Stimulated activated CD4-positive, alpha-beta T cell treated with anti-CD3 and anti-CD28 coated beads, Interleukin-4, amount 100 ng/mL, for 4 hours (primary cell): ENCODE results near the gene PPT2.
A peak's percentile ranks its signal among the peaks of the same experiment; 100 is the strongest.

Source experiments
- DNase-seq, 2 experiments: peaks; one replicate each; pipeline ENCODE4 v3.0.0-alpha.2; 2020

Gene PPT2

DNA sequence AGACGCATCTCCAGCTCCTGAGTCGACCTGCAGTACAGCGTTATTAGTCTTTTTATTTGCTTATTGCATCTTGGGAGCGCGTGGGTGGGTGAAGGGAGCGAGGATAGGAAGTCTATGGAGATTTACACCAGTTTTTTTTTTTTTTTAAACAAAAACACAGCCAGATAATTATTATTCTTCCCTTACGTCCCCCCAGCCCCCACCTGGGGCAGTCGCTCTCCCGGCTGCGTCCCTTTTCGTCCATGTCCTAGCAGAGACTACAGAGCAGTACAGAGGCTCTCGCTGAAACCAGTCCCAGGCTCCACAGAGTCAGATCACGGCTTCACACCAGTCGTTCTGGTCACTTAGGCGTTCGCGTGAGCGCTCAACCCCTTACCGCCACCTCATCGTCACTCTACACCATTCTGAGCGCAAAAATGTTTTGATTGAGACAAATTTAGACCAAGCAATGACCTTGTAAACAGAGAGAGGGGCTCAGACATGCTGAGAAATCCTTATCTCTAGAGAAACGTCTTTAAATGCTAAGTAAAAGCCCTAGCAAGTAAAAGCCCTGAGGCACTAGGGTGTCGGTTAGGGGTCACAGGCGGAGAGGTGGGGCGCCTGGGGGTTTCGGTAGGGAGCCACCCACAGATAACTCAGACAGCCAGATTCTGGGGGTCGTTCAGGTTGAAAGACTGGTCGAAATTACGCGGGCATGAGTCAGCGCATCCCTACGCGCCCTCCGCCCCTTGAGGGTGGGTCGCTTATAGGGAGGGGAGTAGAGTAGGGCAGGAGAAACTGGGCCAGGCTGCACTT is 975 bp upstream of the PPT2 start:
- no peak for DNase-seq

DNA sequence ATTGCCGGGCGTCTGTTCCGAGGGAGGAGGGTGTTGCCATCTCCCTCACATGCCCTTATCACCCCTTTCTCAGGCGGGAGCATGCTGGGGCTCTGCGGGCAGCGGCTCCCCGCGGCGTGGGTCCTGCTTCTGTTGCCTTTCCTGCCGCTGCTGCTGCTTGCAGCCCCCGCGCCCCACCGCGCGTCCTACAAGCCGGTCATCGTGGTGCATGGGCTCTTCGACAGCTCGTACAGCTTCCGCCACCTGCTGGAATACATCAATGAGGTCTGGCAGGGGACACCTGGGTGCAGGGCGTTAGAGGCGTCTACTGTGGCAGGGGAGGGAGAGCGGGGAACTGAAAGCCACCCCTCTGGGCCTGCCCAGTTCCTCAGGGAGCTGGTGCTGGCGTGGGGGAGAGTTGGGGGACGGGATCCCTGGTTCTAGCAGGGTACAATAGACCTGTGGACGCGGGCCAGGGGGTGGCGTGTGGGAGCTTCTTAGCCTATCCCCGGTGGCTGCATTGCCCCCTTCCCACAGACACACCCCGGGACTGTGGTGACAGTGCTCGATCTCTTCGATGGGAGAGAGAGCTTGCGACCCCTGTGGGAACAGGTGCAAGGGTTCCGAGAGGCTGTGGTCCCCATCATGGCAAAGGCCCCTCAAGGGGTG is 697 bp downstream of the PPT2 start:
- DNase-seq: peak; percentile 44 to 54

DNA sequence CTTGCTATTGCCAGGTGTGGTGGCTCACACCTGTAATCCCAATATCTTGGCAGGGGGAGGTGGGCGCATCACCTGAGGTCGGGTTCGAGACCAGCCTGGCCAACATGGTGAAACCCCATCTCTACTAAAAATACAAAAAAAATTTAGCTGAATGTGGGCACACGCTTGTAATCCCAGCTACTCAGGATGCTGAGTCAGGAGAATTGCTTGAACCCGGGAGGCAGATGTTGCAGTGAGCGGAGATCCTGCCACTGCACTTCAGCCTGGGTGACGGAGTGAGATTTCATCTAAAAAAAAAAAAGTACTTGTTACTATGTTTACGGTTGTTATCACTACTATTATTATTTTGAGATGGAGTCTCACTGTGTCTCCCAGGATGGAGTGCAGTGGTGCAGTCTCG is 3.0 kb downstream of the PPT2 start:
- DNase-seq: no peak

DNA sequence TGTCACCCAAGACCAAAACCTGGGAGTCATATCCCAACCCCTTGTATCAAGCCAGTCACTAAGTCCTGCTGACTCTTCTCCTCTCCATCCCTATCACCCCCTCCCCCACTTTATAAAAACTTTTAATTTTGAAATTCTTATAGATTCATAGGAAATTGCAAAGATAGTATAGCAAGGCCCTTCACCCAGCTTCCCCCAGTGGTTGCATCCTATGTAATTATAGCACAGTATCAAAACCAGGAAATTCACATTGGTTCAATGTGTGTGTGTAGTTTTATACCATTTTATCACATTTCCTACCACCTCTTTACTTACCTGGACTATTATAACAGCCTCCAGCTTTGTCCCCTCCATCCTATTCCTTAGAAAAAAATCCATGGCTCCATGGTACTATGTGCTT is 4.1 kb downstream of the PPT2 start:
- DNase-seq: no peak

DNA sequence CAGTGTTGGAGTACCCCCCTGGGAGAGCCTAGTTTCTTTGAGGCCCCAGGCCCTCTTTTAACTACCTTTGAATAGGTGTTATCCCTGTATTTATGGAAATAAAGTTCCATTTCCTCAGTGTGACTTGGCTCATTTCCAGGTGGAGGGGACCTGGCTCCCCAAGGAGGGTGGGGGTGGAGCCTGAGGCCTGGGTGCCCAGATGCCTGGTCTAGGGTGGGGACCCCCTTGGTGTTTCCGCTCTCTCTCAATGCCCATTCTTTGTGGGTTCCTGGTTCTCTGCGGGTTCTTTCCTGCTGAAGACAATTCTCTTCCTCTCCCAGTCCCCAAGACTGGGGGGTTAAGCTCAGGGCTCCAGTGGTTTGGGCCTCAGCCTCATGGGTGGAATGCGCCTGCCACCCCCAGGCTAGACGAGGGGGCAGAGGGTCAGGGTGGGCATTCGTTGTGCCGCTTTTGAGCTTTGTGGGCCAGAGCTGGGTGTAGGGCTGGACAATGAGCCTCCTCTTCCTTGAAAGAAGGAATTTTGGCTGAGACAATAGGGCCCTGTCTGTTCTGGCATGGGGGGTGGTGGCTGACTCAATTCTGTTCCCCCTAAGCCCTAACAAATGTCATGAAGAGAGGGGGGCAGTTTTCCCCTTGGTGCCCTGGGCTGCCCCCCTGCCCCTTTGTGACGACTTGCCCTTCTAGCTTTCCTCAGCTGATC is 9.8 kb downstream of the PPT2 start:
- DNase-seq: no peak

DNA sequence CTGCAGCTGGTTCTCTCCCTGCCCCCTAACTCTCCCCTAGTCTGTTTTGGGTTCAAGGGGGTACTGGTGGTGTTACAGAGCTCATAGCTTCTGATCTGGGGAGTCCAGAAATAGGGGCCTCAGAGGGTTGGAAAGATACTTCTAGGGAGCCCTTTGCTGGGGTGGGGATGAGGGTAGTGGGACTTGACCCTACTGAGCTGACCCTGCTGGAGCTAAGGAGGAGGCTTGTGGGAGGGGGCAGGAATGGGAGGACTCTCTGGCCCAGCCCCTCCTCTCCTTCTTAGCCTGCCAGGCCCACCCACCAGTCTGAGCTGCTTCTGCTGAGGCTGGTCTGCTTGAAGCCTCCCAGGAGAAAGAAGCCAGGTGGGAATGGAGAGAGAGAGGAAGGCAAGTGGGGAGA is 10.4 kb downstream of the PPT2 start, which contains the start of gene EGFL8:
EGFL8 (plus strand) TSS at position 301 of the 400 bp plus-strand sequence. CDS start 1,571 bp downstream, outside the sequence.
- no peak for DNase-seq

DNA sequence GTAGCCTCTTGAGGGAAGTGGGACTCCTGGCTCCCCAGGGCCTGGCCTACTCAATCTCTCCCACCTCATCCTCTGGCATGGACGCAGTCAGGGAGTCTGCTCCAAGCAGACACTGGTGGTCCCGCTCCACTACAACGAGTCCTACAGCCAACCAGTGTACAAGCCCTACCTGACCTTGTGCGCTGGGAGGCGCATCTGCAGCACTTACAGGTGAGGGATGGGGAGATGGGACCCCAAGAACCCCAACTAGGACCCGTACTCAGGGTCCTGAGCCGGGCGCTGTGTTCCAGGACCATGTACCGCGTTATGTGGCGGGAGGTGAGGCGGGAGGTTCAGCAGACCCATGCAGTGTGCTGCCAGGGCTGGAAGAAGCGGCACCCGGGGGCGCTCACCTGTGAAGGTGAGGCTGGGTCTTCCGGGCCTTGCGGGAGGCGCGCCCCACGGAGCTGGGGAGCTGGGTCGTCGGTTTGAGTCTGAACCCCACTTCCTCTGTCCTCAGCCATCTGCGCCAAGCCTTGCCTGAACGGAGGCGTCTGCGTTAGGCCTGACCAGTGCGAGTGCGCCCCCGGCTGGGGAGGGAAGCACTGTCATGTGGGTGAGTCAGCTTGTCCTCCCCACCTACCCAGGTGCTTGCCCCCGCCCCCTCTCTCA is 12.6 kb downstream of the PPT2 start:
- no peak for DNase-seq

DNA sequence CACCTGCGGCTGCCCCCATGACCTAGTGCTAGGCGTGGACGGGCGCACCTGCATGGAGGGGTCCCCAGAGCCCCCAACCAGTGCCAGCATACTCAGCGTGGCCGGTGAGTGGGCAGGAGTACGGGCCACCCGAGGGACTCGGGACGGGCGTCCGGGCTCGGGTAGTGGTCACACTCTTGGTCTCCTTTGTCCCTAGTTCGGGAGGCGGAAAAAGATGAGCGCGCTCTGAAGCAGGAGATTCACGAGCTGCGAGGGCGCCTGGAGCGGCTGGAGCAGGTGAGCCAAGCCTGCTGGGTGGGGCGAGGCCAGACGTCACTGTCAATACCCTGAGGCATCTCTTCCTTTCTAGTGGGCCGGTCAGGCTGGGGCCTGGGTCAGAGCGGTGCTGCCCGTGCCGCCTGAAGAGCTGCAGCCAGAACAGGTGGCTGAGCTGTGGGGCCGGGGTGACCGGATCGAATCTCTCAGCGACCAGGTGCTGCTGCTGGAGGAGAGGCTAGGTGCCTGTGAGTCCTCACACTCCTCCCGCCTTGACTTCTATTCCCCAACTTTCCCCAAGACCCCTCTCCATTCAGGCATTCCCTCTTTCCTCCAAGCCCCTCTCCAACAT is 13.3 kb downstream of the PPT2 start:
- DNase-seq: no peak

DNA sequence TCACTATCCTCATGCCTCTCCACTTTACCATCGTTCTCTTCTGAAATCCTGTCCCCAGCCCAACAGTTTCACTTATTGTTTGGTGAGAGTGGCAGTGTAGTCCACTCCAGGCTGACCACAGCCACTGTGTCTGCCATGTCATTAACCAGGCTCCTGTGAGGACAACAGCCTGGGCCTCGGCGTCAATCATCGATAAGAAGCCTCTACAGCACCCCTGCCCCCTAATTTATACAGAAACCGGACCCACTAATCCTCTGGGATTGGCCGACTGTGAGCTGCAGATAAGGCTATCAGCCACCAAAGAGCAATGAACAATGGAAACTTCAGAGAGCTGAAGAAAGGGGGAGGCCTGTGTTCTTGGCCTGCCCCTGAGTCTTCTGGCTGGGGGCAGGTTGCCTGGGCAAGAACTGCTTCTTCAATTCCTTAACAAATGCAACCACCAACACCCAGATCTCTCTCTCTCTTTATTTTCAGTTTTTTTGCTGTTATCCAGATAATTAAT is 13.9 kb downstream of the PPT2 start:
- DNase-seq: no peak

DNA sequence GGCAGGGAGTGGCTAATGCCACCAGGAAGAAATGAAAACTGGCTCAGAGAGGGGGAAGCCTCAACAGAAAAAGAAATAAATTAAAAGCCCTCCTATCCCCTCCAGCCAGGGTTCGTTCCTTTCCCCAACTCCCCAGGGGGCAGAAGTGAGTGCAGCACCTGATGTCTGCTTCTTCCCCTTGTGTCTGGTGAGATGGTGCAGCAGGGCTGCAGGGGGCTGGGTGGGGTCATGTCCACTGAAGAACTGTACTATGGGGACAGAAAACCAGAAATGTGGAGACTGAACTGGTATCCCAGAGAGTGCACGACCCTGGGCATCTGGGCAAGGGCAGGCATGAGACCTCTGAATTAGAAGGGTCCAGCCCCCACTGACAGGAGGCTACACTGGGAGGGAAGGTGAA is 14.4 kb downstream of the PPT2 start:
- no peak for DNase-seq

DNA sequence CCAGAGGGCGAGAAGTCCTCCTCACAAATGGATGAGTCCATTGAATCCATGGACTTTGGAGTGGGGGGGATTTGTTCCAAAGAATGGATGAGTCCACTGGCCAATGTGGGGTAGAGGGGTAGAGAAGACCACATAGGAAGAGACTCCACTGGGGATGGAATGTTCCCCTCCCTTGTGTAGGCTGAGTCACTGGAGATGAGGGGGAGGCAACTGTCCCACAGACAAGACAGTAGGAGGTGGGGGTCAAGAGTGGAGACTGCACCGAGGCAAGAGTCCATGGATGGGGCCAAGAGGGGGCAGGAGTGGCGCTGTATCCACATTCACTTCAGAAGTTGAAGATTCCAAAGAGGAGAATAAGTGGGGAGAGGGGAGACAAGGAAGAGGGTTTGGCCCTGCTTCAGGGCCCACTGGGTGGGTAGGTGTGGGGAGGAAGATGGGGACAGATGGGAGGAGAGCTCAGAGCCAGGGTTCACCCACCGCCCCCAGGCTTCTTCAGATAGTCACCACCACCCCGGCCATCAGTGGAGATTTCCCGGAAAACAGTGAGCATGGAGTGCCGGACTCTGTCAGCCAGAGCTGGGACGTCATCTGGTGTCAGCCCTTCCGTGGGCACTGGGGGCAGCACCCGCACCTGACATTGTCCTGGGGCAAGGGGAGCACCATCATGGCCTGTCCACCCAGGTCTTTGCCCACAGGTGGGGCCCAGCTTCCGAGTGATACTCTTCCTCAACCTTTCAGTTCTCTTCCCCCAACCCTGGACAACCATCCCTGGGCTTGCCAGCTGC is 15.1 kb downstream of the PPT2 start:
- no peak for DNase-seq

DNA sequence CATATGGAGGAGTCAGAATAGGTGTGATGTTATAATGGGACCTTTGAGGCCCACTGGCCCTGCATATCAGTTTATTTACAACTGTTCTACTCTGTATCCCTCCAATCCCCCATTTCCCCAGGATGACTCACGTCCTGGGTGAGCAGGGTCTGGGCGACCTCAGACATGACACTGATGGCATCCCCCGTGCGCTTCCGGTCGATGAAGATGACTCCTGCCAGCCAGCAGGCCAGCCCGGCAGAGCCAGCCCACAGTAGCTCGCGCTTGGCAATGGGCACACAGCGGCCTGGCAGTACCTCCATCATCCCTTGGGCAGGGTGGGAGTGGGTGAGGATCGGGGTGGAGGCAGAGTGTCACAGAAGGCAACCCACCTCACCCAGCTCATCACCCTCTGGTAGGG is 16.4 kb downstream of the PPT2 start:
- DNase-seq: no peak

DNA sequence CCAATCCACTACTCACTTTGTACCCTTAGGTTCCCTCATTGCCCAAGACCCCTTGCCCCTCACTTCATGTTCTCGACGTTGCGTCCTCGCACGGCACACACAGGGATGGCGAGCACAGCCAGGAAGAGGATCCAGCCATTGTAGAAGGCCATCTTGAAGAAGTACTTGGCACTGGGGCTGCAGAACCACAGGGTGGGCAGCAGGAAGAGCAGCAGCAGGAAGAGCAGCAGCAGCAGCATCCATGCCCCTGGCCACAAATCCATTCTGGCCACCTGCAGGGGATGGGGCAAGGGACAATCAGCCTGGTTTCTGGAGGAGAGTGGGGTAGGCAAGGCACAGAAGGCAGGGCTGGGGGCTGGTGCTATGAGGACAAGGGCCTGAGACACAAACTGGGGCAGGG is 17.3 kb downstream of the PPT2 start:
- no peak for DNase-seq

DNA sequence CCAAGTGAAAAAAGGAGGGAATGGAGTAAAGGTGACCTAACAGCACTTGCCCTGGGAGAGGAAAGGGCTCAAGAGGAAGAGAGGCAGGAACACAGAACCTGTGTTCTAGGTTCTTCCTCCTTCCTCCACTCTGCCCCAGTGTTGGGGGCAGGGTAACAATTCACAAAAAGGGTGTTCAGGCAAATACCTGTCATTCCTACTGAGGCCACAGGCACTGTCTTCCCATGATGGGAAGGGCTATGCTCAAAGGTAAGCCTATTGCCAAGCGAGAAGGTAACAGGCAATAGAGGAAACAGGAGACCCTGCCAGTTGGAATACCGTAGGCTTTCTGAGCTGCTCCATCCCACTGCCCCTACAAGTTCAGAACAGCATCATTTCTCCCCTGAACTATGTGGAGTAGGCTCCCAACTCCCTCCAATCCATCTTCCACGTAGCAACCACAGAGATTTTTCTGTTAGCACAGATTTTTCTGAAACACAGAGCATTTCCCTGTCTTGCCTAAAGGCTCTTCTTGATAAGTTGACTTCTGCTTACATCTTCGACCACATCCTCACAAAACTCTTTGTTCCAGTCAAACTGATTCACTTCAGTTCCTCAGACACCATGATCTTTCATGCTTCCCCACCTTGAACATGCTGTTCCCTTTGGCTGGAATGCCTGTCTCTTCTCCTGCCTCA is 19.2 kb downstream of the PPT2 start:
- DNase-seq: no peak

DNA sequence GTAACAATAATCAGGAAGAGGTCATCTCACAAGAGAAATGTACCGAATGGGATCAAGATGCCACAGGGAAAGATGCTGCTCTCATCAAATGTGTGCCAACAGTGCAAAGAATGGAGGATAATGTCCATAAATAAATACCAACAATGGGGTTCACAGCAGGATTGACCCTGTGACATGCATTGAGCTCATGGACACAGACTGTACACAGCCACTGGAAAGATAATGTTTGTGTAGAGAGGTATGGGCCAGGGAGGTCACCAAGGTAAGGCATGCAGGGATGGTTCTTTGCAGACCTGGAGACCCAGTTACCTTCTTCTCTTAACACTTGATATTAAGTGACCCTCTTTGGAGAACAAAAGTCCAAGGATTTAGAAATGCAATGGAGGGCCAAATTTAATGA is 20.5 kb downstream of the PPT2 start:
- no peak for DNase-seq

DNA sequence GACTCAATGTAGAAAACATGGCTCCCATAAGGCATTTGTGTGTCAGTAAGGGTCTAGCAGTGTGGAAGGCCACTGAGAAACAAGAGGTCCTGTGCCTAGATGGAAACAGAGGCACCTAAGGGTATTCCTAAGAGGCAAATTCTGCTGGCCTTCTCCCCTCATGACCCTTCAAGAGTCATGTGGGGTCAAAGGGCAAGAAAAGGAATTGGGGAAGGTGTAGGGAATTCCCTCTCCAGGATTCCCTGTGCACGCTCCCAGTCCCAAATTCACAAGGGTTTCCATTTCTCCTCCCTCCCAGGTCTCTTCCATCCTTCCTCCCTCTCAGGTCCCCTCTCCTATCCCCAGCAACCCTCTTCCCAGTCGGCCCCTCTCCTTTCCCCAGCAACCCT is 21.4 kb downstream of the PPT2 start:
- DNase-seq: no peak

DNA sequence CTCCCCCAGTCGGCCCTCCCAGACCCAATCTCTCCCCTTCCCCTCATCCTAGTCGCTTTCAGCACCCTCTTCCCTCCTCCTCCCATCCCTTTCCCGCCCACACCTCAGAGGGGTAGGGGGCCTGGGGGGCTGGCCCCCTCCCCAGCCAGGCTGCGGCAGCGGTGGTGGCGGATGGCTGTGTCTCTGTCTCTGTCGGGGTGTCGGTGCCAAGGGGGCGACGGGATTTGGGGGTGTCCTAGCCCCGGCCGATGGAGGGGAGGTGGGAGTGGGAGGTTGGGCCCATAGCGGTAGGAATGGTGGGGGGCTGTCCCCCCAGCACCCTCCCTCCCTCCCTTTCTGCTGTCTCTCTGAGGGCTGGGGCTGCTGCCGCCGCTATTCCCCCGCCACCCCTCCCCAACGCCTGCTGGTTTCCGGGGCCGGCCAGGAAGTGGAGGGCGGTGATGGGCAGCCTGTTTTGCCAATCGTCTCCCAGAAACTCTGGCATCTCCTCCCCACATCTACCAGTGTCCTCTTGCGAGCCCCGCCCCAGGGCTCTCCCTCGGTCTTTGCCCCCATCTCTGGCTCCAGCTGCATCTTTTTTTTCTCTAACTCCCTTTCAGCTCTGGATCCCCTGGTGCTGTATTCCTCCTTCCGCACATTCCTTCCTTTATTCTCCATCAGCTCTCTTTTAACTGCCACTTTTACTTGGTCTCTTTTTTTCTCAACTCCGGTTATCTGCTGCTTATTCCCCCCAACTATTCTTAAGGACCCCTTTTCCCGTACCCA is 22.0 kb downstream of the PPT2 start, which contains the start of gene AGPAT1:
AGPAT1 (minus strand) TSS at position 374 of the 765 bp plus-strand sequence. CDS start 4,588 bp downstream, outside the sequence.
- DNase-seq: peak; percentile 96 to 97

DNA sequence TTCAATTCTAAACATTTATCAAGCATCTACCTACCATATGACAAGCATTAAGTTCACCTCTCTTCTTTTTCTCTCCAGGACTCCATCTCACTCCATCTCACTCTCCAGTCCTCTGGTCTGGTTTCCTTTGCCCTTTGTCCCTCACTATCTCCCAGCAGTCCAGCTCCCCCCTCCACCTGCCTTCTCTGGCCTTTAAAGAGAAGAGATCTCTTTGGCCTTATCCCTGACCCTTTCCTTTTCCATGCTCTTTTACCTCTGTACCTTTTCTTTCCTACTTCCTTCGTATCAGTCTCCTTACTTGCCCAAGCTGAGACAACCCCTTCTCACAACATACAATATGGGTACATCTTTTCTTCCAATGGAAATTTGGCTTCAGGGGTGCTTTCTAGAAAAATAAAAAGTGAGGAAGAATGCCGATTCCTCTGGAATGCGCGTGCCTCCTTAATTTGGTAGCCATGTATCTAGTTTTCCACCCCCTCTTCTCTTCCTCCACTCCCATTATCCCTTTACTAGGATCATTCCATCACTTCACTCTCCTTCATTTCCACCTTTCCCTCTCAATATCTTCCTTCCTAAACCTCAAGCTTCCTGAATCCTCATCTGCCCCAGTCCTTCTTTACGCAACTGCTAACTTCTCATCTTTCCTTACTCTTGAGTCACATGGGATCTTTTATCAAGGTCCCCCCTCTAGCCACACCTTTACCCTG is 22.7 kb downstream of the PPT2 start:
- no peak for DNase-seq

DNA sequence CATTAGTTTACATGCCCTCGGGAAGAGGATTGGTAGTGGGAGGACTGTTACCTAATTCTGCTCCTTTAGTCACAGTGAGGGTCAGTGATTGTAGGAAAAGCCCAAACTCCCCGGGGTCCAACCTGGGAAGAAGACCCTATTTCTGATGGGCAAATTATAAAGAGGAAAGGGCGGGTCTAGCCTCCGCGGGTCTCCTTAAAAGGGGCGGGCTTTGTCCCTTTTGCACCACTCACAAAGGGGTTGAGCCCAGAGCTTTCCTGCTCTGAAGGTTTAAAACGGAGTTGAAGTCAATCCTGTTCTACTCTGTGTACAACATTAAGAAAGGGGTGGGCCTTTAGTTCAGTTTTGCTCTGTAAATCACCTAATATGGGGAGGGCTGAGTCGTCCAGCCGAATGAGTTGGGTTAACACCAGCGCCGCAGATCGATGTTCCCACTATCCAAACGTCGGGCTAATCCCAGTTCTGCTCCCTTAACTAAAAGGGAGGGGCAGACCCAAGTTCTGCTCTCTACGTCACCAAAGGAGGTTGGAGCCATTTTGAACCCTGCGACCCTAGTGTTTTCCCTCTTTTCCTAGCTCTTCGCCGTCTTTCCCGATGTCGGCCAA is 23.3 kb downstream of the PPT2 start:
- DNase-seq: peak in 1 of 2 experiments; percentile 34
